Measurements from ENCODE around the gene BIVM. TPM values are rescaled to one million over a fixed set of nuclear protein-coding genes. Genes with fewer than 3 reads are reported as not detected.

The BIVM gene
- total RNA-seq, 2 donors from 2014 or later, result 20.2 to 38.9 TPM

GRCh38 chr13:102763741-102764140, 35.2 kb upstream of the BIVM start:
- H3K27ac ChIP-seq, result no peak overlapping the region
- no peaks in the 10 kb centered on the region for H3K36me3 ChIP-seq
- TF ChIP-seq CTCF (IDR thresholded peaks at IDR 0.05), result no peak
- H3K4me3 ChIP-seq, result no peak overlapping the region
- no peak for DNase-seq (ENCODE audit: low spot score)
- no peaks in the 10 kb centered on the region for H3K27me3 ChIP-seq
- H3K9me3 ChIP-seq, result no peaks in the 10 kb centered on the region
- no peaks in the 10 kb centered on the region for H3K4me1 ChIP-seq

GRCh38 chr13:102768909-102769308, 30.0 kb upstream of the BIVM start:
- no peak for DNase-seq (ENCODE audit: low spot score)
- H3K9me3 ChIP-seq, result no peaks in the 10 kb centered on the region
- no peaks in the 10 kb centered on the region for H3K36me3 ChIP-seq
- H3K4me3 ChIP-seq, result no peak overlapping the region
- H3K4me1 ChIP-seq, result peaks cover 0 to 8% of the 10 kb centered on the region in 2 donors
- H3K27ac ChIP-seq, result no peak overlapping the region
- TF ChIP-seq CTCF (IDR thresholded peaks at IDR 0.05), result no peak
- H3K27me3 ChIP-seq, result no peaks in the 10 kb centered on the region

GRCh38 chr13:102769679-102770078, 29.2 kb upstream of the BIVM start:
- H3K4me3 ChIP-seq, result no peak overlapping the region
- DNase-seq (ENCODE audit: low spot score), result no peak
- H3K4me1 ChIP-seq, result peaks cover 0 to 11% of the 10 kb centered on the region in 2 donors
- H3K27ac ChIP-seq, result no peak overlapping the region
- H3K27me3 ChIP-seq, result no peaks in the 10 kb centered on the region
- H3K9me3 ChIP-seq, result no peaks in the 10 kb centered on the region
- TF ChIP-seq CTCF (IDR thresholded peaks at IDR 0.05), result no peak
- H3K36me3 ChIP-seq, result no peaks in the 10 kb centered on the region

- Histone ChIP-seq H3K36me3 (no peaks in the 10 kb centered on the region), H3K27ac (no peak overlapping the region), H3K27me3 (no peaks in the 10 kb centered on the region), H3K4me3 (no peak overlapping the region), H3K9me3 (no peaks in the 10 kb centered on the region), H3K4me1 (peaks cover 0 to 11% of the 10 kb centered on the region in 2 donors)
- no peak for DNase-seq (ENCODE audit: low spot score)
- no peak for TF ChIP-seq CTCF (IDR thresholded peaks at IDR 0.05)
Observed at GRCh38 chr13:102770435-102770834, 28.5 kb upstream of the BIVM start.

- TF ChIP-seq CTCF (IDR thresholded peaks at IDR 0.05), result no peak
- H3K9me3 ChIP-seq, result no peaks in the 10 kb centered on the region
- no peak for DNase-seq (ENCODE audit: low spot score)
- H3K27me3 ChIP-seq, result no peaks in the 10 kb centered on the region
- H3K27ac ChIP-seq, result no peak overlapping the region
- H3K36me3 ChIP-seq, result no peaks in the 10 kb centered on the region
- H3K4me3 ChIP-seq, result no peak overlapping the region
- peaks cover 0 to 11% of the 10 kb centered on the region in 2 donors for H3K4me1 ChIP-seq
Observed at GRCh38 chr13:102771298-102772041, 27.4 kb upstream of the BIVM start.

- no peak for DNase-seq (ENCODE audit: low spot score)
- no peaks in the 10 kb centered on the region for H3K36me3 ChIP-seq
- H3K4me3 ChIP-seq, result no peak overlapping the region
- no peaks in the 10 kb centered on the region for H3K9me3 ChIP-seq
- peaks cover 0 to 11% of the 10 kb centered on the region in 2 donors for H3K4me1 ChIP-seq
- H3K27me3 ChIP-seq, result no peaks in the 10 kb centered on the region
- TF ChIP-seq CTCF (IDR thresholded peaks at IDR 0.05), result no peak
- no peak overlapping the region for H3K27ac ChIP-seq
Observed at GRCh38 chr13:102772042-102772425, 26.9 kb upstream of the BIVM start.
